Measurements from ENCODE around the gene FLT1.

Gene FLT1

DNA sequence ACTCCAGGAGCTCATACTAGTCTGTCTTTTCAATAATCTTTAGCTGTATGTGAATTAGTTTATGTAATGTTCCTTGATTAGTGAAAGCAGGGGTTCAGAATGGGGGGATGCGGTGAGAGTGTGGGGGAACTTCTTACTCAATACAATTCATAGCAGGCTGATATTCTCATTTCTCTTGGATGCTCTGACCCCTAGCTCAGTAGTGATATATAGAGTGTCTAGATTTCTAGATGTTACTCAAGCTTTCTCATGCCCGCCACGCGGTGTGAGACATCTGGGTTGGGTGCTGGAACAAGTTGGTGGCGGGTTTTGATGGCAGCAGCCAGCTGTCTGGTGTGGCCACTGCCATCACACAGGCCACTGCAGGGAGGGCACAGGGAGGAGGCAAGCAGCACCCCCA is 39.3 kb upstream of the FLT1 start:
- Mint-ChIP-seq H3K4me3 (peak overlapping the region in 2 of 3 experiments; percentile 22 to 59), H3K9me3 (peaks cover 2% of the 10 kb centered on the region), H3K27ac (no peak overlapping the region), H3K27me3 (ENCODE audit: low read depth) (peaks cover 24% of the 10 kb centered on the region), H3K4me1 (no peaks in the 10 kb centered on the region), H3K36me3 (ENCODE audit: low read depth) (no peaks in the 10 kb centered on the region)
- TF ChIP-seq, protein P1, sequence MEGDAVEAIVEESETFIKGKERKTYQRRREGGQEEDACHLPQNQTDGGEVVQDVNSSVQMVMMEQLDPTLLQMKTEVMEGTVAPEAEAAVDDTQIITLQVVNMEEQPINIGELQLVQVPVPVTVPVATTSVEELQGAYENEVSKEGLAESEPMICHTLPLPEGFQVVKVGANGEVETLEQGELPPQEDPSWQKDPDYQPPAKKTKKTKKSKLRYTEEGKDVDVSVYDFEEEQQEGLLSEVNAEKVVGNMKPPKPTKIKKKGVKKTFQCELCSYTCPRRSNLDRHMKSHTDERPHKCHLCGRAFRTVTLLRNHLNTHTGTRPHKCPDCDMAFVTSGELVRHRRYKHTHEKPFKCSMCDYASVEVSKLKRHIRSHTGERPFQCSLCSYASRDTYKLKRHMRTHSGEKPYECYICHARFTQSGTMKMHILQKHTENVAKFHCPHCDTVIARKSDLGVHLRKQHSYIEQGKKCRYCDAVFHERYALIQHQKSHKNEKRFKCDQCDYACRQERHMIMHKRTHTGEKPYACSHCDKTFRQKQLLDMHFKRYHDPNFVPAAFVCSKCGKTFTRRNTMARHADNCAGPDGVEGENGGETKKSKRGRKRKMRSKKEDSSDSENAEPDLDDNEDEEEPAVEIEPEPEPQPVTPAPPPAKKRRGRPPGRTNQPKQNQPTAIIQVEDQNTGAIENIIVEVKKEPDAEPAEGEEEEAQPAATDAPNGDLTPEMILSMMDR (IDR thresholded peaks at IDR 0.05; ENCODE audit: unreplicated experiment in 3 of 3): no peak

DNA sequence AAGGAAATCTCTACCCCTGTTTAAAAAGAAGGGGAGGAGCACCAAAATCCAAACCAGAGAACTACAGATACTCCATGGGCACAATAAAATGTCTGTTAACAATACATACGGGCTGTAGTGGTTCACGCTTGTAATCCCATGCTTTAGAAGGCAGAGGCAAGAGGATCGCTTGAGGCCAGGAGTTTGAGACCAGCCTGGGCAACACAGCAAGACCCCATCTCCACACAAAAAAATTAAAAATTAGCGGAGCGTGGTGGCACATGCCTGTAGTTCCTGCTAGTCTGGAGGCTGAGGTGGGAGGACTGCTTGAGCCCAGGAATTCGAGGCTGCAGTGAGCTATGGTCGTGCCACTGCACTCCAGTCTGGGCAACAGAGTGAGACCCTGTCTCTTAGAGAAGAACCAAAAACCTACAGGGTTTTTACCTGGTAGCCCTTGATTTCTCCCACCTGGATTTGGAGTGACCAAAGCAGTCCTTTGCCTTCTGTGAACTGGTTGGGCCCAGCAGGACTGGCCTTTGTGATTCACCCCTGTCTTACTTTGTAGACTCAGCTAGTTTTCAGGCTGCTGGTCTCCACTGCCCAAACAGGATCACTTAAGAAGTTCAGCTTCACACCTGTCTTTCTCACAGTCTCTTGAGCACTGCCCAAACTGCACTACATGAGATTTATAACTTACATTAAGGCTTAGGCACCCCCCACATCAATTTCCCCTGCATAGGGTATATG is 38.7 kb upstream of the FLT1 start:
- Mint-ChIP-seq H3K9me3 (peaks cover 2% of the 10 kb centered on the region), H3K27ac (no peak overlapping the region), H3K27me3 (ENCODE audit: low read depth) (peaks cover 30% of the 10 kb centered on the region), H3K4me1 (no peaks in the 10 kb centered on the region), H3K4me3 (peak overlapping the region; percentile 70 to 82 (median 77)), H3K36me3 (ENCODE audit: low read depth) (no peaks in the 10 kb centered on the region)
- TF ChIP-seq, protein P1 (IDR thresholded peaks at IDR 0.05; ENCODE audit: unreplicated experiment in 3 of 3): no peak

DNA sequence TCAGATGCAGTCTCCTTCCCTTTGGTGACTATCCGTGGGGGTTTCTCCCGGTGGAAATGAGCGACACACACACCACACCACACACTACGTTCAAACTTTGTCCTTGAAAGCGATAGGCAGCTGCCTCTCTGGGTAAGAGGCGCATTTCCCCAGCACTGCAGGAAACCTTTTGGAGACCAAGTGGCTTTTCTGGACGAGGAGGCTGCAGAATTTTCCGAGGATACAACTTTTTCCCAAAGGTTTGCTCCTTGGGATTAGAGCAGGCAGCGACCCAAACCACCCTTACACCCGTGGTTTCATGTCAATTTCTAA is 38.2 kb upstream of the FLT1 start:
- Mint-ChIP-seq H3K36me3 (ENCODE audit: low read depth) (no peaks in the 10 kb centered on the region), H3K9me3 (peaks cover 2% of the 10 kb centered on the region), H3K4me3 (peak overlapping the region; percentile 70 to 82 (median 77)), H3K27me3 (ENCODE audit: low read depth) (peaks cover 35% of the 10 kb centered on the region), H3K4me1 (no peaks in the 10 kb centered on the region), H3K27ac (no peak overlapping the region)
- TF ChIP-seq, protein P1 (IDR thresholded peaks at IDR 0.05; ENCODE audit: unreplicated experiment in 3 of 3): no peak

DNA sequence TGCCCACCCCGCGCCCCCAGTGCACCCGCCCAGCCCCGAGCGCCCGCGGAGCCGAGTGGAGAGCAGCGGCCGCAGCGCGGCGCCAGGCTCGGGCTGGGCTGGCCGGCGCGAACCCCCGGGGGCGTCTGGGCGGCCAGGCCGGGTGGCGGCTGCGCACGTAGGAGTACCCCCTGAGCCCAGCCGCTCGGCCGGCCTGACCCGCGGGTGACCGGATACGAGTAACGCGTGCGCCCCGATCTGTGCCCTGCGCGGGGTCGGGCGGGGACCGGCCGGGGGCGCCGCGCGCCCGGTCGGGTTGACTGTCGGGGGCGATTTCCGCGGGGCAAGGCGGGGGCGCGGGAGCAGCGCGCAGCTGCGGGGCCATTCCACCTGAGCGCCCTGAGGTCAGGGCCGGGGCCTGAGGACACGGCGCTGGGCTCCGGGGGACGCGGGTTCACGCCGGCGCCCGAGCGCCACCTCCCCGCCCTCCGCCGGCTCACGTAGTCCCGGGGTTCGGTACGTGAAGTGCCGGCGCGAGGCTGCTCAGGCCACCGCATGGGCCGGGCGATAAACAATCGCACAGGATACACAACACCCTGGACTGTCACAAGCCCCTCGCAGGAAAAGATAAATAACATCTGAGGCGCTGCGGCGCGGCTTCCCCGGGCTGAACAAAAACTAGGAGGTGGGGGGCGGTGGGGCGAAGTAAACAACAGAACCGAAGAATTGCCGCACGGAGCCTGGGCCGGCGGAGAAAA is 37.6 kb upstream of the FLT1 start:
- Mint-ChIP-seq H3K36me3 (ENCODE audit: low read depth) (no peaks in the 10 kb centered on the region), H3K4me1 (no peaks in the 10 kb centered on the region), H3K27ac (no peak overlapping the region), H3K4me3 (peak overlapping the region; percentile 70 to 82 (median 77)), H3K27me3 (ENCODE audit: low read depth) (peaks cover 41% of the 10 kb centered on the region), H3K9me3 (peaks cover 2% of the 10 kb centered on the region)
- TF ChIP-seq, protein P1 (IDR thresholded peaks at IDR 0.05; ENCODE audit: unreplicated experiment in 3 of 3): no peak

DNA sequence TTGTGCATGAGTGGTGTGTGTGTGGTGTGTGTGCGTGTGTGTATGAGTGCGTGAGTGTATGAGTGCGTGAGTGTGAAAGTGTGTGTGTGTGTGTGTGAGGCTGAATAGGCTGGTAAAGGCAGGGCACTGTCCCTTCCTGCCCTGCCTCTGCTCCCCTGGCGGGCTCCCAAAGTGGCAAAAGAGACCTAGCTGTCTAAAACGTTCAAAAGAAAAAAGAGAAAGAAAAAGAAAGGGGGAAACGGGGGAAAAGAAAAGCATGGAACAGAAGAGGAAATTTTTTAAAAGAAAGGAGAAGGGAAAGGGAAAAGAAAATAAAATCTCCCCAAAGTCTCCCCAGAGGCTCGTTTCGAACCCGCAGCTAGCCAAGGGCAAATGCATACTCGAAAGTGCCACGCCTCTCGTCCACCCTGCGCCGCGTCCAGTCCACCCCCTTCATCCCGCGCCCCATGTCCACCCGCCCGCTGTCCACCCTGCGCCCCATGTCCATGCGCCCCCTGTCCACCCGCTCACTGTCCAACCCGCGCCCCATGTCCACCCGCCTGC is 37.0 kb upstream of the FLT1 start:
- Mint-ChIP-seq H3K27ac (no peak overlapping the region), H3K9me3 (no peaks in the 10 kb centered on the region), H3K36me3 (ENCODE audit: low read depth) (no peaks in the 10 kb centered on the region), H3K4me1 (no peaks in the 10 kb centered on the region), H3K27me3 (ENCODE audit: low read depth) (peaks cover 43% of the 10 kb centered on the region), H3K4me3 (no peak overlapping the region)
- TF ChIP-seq, protein P1 (IDR thresholded peaks at IDR 0.05; ENCODE audit: unreplicated experiment in 3 of 3): no peak

Data from nephron (organoid).